CD4-positive, alpha-beta T cell treated with Interleukin-1 beta for 1 hour (primary cell): ENCODE data around the gene NCOA3.
"Not testable (repeated sequence)": the region's sequence is repeated elsewhere in the genome, so short reads cannot be mapped to it uniquely, and the experiment has no call there.

Experiments
- DNase-seq, 2 donors: peaks; one replicate each; pipeline ENCODE4 v3.0.0-alpha.2; 2020 to 2022

NCOA3 gene

DNA sequence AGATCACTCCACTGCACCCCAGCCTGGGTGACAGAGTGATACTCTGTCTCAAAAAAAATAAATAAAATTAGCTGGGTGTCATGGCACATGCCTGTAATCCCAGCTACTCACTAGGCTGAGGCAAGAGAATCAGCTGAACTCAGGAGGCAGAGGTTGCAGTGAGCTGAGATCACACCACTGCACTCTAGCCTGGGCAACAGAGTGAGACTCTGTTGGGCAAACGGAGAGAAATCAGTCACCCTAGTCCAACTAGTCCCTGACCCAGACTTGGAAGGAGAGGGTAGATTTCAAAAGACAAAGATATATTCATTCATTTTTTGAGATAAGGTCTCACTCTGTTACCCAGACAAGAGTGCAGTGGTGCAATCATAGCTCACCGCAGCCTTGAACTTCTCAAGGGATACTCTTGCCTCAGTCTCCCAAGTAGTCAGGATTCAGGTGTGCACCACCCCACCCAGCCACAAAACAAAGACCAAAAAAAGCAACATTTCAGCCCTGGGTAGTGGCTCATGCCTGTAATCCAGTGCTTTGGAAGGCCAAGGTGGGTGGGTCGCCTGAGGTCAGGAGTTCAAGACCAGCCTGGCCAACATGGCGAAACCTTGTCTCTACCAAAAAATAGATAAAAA, 26.2 kb upstream of the NCOA3 start:
- no peak for DNase-seq

DNA sequence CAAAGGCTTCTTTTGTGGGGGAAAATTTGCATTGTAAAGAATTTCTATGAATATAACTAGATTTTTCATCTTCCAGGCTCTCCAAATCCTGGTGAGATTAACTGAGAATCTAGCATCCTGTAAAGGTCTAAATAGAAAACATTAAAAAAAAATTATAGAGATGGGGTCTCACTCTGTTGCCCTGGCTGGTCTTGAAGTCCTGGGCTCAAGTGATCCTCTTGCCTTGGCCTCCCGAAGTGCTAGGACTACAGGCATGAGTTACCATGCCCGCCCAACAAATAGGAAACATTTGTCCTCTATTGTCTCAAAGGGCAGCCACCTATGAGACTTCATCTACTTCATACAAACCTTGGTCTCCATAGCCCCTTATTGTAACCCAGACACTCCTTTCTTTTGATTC, 25.2 kb upstream of the NCOA3 start:
- DNase-seq = no peak

DNA sequence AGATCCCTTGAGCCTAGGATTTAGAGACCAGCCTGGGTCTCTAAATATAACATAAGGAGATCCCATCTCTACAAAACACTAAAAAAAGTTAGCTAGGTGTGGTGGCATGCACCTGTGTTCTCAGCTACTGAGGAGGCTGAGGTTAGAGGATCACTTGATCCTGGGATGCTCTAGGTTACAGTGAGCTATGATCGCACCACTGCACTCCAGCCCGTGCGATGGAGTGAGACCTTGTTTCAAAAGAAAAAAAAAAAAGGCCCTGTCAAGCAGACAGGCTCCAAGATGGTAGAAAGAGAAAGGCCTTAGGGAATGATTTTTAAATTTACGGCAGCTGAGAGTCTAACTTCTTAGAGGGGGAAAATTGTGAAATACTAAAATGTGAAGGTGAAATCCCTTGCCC, 22.6 kb upstream of the NCOA3 start:
- DNase-seq = no peak

DNA sequence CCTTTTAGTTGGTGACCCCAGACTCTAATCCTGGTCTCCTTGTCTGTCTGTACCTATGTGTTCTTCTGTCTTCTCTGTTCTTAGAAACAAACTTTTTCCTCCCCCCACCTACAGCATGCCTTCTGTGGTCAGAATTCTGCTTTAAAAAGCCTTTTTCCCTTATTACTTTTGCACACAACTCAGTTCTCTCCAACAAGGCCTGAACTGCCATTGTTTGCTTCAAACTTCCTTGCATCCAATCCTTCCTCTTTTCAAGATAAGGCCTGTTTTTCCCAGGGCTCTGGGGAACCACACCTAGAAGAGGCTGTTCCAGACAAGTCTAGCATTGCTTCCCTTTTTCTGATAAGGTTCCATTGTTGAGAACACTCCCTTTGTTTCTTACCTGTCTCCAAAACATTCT, 22.2 kb upstream of the NCOA3 start:
- DNase-seq = no peak

DNA sequence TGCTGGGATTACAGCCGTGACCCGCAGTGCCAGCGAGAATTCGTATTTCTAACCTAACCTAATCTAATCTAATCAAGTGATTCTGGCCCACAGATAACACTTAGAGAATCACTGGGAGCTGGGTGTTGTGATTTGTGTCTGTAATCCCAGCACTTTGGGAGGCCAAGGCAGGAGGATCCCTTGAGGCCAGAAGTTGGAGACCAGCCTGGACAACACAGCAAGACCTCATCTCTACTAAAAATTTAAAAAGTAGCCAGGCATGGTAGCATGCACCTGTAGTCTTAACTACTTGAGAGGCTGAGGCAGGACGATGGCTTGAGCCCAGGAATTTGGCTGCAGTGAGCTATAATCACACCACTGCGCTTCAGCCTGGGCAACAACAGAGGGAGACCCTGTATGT, 21.4 kb upstream of the NCOA3 start:
- no peak for DNase-seq

DNA sequence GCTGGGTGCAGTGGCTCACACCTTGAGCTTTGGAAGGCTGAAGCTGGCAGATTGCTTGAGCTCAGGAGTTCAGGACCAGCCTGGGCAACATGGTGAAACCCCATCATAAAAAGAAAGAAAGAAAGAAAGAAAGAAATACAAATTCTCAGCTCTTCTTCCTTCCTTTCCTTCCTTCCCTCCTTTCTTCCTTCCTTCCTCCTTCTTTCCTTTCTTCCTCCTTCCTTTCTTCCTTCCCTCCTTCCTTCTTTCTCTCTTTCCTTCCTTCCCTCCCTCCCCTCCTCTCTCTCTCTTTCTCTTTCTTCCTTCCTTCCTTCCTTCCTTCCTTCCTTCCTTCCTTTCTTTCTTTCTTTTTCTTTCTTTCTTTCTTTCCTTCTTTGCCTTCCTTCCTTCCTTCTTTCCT, 21.0 kb upstream of the NCOA3 start:
- DNase-seq = no peak

DNA sequence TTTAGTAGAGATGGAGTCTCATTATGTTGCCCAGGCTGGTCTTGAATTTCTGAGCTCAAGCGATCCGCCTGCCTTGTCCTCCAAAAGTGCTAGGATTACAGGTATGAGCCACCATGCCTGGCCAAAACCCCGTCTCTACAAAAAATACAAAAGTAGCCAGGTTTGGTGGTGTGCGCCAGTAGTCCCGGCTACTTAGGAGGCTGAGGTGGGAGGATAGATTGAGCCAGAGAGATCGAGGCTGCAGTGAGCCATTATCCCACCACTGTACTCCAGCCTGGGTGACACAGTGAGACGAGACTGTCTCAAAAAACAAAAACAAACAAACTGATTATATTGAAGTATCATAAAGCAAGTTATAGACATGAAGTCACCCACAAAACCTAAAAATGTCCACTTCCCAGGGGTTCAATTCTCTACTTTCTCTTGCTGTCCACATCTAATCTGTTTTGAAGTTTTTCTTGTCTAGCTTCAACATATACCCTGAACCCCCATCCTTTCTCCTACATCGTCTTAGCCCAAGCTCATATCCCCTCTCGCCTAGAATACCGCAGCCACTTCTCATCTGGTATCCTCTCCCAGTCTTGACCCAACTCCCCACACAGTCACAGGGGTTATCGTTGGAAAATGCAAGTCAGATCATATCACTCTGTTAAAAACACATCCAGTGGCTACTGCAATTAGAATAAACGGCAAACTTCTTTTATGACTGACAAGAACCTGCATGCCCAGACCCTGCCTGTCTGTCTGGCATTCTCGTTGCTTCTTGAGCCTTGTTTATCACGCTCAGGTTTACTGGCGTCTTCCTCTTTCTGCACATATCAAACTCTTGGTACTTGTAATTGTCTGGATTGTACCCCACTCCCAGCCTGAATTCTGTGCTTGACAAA, 20.1 kb upstream of the NCOA3 start:
- no peak for DNase-seq

DNA sequence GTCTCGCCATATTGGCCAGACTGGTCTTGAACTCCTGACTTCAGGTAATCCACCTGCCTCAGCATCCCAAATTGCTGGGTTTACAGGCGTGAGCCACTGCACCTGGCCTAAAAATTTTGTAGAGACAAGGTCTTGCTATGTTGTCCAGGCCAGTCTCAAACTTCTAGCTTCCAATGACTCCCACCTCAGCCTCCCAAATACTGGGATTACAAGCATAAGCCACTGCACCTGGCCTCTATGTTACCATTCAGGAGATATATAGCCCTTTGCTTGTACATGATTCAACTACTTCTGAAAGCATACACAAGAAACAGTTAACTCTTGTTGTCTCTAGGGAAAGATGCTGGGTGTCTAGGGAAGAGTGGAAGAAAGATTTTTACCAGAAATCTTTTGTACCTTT, 19.0 kb upstream of the NCOA3 start:
- DNase-seq = no peak

DNA sequence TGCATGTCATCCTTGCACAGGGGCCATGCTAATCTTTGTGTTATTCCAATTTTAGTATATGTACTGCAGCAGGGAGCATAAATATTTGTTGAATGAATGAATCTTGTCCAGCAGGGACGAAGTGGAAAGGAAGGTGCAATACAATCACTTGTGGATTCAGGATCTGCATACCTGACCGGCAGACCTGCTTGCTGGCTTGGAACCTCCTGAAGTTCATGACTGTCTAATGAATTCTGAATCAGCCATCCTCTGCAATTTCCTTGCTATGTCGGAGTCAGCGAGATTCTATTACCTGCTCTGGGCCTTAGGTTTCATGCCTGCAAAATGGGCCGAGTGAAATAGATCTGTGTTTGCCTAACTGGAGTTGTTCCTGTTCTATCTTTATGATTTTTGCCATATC, 17.4 kb upstream of the NCOA3 start:
- DNase-seq = no peak

DNA sequence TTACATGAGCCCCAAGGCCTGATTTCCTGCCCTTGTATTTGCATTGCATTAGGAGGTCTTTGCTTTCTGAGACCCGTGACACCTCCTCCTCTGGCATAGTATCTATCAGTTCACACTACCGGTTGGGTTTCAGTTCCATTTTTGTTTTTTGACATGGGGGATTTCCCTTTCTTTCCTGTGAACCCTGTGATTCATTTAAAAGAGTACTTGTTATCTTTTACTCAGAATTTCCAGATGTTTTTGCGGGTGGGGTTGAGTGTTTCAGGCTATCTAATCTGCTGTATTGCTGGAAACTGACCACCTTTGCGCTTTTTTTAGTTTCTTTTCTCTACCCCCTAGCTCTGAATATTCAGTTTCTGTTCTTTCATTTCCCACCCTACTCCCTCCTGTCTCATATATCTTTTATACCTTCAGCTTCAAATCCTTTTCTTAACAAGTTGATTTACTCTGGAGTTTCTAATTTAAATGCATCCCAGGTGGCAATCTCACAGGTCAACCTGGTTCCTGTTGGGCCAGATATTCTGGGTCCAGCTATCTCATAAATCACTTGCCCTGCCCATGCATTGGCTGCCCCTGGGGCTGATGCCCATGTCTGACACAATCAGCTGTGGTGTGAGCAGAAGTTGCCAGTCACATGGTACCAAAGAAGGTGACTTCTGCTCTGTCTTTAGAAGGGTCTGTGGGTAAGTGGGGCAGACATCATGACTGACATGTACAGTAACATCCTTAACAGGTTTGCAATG, 14.3 kb upstream of the NCOA3 start:
- DNase-seq = peak; percentile 52 to 77

DNA sequence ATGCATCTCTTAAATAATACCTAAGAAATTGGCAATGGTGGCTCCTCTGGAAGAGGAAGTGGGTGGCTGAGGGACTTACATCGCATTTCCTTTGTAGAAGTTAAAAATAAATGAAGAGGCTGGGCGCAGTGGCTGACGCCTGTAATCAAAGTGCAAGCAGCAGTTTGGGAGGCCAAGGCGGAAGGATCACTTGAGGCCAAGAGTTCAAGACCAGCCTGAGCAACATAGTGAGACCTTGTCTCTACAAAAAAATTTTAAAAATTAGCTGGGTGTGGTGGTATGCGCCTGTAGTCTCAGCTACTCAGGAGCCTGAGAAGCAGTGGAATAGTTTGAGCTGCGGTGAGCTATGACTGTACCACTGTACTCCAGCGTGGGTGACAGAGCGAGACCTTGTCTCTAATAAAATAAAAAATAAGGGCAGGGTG, 12.2 kb upstream of the NCOA3 start:
- DNase-seq = peak; percentile 72 to 78

DNA sequence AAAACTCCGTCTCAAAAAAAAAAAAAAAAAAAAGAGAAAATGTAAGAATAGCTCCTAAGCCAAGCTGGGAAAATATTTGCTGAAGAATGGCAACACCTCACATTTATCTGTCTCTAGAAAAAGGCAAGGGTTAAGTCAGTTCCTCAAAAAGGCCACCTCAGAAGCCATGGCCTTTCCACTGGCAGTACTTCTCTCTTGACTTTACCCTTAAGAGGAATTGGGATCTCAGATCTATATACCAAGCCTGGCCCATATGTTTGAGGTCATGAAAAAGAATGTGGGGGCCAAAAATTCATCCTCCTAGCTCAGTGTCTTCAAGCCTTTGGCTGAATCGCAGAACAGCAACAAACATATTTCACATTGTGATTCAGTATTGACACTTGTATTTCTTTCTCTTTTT, 10.9 kb upstream of the NCOA3 start:
- DNase-seq = peak in 1 of 2 donors; percentile 7

DNA sequence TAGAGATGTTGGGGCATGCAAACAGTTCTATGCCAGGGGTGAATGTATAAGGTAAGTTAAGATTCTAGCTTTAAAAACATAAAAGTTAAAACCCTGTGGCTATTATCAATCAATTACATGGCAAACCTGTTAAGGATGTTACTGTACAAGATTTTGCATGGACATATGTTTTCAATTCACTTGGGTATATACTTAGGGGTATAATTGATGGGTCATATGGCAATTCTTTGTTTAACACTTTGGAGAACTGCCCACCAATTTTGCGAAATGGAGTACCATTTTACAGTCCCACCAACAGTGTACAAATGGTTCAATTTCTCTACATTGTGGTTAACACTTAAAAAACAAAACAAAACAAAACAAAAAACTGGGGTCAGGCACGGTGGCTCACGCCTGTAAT, 9.4 kb upstream of the NCOA3 start:
- DNase-seq = no peak

DNA sequence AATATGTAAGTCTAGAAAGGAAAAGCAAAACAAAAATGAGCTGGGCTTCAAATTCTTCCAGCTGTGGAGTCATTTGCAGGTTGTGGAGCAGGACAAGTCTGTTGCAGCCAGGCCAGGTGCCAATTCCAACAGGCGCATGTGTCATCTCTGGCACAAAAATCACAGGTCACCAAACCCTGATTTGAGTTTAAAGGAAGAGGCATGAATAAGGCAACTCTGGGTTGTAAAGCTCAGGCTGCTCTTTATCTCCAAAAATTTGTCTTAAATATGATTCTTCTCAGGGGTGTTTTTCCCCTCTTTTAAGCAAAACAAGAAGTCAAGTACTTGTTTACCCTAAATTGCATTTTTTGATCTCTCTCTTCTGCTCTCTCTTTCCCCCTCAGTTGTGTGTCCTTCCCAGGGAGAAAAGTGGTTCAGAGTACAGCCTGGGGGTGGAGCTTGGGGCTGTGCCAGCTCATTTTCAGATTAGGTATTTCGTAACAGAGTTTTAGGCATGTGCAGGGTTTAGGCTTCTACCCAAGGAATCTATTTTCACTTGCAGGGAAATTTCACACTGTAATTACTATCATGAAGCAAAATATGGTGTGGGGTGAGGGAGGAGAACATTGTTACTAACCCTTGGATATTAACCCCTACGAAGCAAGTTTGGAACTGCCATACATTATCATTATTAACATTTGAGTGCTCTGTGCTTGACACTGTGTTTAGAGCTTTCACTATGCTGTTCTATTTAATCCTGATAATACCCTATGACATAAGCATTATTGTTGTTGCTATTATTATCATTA, 8.3 kb upstream of the NCOA3 start:
- DNase-seq = peak; percentile 30

DNA sequence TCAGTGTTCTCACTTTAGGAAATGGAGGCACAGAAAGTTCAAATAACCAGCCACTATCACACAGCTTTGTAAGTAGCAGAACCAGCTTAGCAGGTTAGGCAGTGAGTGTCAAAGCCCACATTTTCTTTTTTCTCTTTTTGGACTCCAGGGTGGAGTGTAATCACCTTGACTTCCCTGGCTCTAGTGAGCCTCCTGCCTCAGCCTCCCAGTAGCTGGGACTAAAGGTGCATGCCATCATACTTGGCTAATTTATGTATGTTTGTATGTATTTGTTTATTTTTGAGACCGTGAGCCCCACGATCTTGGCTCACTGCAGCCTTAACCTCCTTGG, 7.8 kb upstream of the NCOA3 start:
- no peak for DNase-seq

DNA sequence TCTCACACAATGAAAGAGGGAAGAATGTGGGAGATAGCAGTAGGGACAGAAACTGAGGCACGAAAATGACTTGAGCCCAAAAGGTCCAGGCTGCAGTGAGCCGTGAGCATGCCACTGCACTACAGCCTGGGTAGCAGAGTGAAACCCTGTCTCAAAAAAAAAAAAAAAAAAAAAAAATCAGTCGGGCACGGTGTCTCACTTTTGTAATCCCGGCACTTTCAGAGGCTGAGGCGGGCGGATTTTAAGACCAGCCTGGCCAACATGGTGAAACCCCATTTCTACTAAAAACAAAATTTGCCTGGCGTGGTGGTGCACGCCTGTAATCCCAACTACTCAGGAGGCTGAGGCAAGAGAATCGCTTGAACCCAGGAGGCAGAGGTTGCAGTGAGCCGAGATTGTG, 7.1 kb upstream of the NCOA3 start:
- DNase-seq = not testable (repeated sequence)

DNA sequence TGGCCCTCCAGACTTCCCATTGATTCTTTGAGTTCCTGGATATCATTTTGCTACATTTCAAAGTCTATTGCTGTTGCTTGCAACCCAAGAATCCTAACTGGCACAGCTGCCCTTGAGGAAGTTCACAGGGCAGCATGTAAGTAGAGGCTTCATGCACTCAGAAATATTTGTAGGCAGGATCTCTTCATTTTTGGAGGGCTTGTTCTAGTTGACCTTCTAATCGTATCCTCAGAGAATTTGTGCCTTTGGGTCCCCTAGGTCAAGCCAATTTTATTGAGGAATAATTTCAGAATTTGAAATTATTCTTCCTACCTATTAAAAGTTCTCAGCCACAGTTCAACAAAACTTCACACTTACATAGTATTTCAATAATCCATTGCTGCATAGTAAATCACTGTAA, 5.6 kb upstream of the NCOA3 start:
- DNase-seq = no peak

DNA sequence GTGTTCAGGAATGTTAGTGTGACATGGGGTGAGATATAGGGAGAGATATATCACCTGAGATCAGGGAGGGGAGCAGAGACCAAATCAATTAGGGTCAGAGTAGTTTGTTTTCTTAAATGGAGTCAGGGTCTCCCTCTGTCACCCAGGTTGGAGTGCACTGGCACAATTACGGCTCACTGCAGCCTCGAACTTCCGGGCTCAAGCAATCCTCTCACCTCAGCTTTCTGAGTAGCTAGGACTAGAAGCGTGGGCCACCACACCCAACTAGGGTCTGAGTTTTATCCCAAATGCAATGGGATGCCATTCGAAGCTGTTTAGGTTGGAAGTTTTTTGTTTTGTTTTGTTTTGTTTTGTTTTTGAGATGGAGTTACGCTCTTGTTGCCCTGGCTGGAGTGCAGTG, 3.1 kb upstream of the NCOA3 start:
- no peak for DNase-seq

DNA sequence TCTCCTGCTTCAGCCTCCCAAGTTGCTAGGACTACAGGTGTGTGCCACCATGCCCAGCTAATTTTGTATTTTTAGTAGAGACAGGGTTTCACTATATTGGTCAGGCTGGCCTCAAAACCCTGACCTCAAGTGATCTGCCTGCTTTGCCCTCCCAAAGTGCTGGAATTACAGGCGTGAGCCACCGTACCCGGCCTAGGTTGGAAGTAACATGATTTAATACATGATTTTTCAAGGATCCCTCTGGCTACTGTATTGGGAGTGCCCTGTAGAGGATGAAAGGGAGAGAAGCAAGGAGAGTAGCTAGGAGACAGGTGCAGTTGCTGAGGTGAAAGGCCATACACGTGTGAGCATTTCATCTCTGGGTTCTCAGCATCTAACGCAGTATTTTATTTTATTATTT, 2.6 kb upstream of the NCOA3 start:
- no peak for DNase-seq

DNA sequence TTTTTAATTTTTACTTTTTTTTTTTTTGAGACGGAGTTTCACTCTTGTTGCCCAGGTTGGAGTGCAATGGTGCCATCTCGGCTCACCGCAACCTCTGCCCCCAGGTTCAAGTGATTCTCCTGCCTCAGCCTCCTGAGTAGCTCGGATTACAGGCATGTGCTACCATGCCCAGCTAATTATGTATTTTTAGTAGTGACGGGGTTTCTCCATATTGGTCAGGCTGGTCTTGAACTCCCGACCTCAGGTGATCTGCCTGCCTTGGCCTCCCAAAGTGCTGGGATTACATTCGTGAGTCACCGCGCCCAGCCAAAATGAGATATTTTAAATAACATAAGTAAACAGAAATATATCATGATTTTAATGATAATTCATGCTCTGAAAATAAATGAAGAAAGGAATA, 1.6 kb upstream of the NCOA3 start:
- DNase-seq = not testable (repeated sequence)

DNA sequence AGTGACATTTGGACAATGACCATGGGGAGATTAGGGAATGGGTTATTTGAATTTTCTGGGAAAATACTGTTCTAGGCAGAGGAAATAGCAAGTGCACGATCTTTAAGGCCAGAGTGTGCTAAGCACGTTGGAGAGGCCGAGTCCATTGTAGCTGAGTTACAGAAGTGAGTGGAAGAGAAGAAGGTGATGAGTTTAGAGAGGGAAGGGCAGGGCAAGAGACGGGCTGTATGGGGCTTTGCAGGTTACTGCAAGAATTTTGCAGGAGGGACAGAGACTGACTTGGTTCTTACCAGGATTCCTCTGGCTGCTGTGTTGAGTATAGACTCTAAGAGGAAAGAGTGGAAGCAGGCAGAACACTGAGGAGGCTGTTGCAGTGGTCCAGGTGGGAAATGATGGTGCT, 1.1 kb upstream of the NCOA3 start:
- DNase-seq = no peak

DNA sequence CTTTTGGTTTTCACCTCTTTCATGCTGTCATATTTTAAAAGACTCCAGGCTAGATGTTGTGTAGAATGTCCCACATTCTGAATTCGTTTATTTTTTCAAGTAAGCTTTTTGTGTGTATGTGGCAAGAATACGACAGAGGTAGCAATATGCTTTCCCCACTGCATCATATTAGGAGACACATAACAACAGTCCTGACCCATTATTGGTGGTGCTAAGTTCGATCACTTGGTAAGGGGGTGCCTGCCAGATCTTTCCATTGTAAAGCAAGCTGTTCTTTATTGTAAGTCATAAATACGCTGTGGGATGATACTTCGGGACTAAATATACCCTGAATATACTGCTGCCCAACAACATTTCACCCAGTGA, 588 bp upstream of the NCOA3 start:
- no peak for DNase-seq
